Left renal pelvis (tissue), 4 donors: ENCODE data around the gene ZPR1. TPM values are rescaled to one million over a fixed set of nuclear protein-coding genes. Genes with fewer than 3 reads are reported as not detected.
"Not testable (repeated sequence)": the region's sequence is repeated elsewhere in the genome, so short reads cannot be mapped to it uniquely, and the experiment has no call there.

ENCODE experiments used
- DNase-seq, 4 donors: peaks; one replicate each; pipeline ENCODE4 v3.0.0-alpha.2; 2013; ENCODE audit warnings: low read depth in 4 of 4, low spot score in 3 of 4
- polyA plus RNA-seq, 4 donors: library from polyadenylated mRNA; unstranded; fragments of 120-200 nt; gene quantifications; one replicate each; pipeline ENCODE4 v1.2.1, GENCODE V29; 2013; ENCODE audit not compliant: insufficient read length in 4 of 4

Gene ZPR1
- polyA plus RNA-seq, 4 donors = 30.7 to 59.8 (median 56.4) TPM

GRCh38 chr11:116825854-116826750, 38.3 kb upstream of the ZPR1 start:
- DNase-seq = no peak

- no peak for DNase-seq
These were observed 37.6 kb upstream of the ZPR1 start for GRCh38 chr11:116825434-116825833.

GRCh38 chr11:116823031-116823843, 35.4 kb upstream of the ZPR1 start, which contains the start of gene APOA4:
Gene APOA4, minus strand, starts transcription at chr11:116823304. Its CDS starts 113 bp downstream, at chr11:116823191.
- DNase-seq = no peak

GRCh38 chr11:116822575-116822974, 34.8 kb upstream of the ZPR1 start:
- no peak for DNase-seq

GRCh38 chr11:116821050-116821918, 33.5 kb upstream of the ZPR1 start:
- DNase-seq = no peak

- no peak for DNase-seq
These were observed 31.2 kb upstream of the ZPR1 start for GRCh38 chr11:116819049-116819448.

- no peak for DNase-seq
These were observed 26.7 kb upstream of the ZPR1 start for GRCh38 chr11:116814502-116814901.

- DNase-seq = no peak
These were observed 26.1 kb upstream of the ZPR1 start for GRCh38 chr11:116813781-116814471.

- no peak for DNase-seq
These were observed 25.3 kb upstream of the ZPR1 start for GRCh38 chr11:116813170-116813569.

- DNase-seq = no peak
These were observed 24.3 kb upstream of the ZPR1 start for GRCh38 chr11:116812109-116812508.

GRCh38 chr11:116811194-116811593, 23.4 kb upstream of the ZPR1 start:
- DNase-seq = no peak

- DNase-seq = no peak
These were observed 20.7 kb upstream of the ZPR1 start for GRCh38 chr11:116808262-116809175.

GRCh38 chr11:116807601-116808261, 19.9 kb upstream of the ZPR1 start:
- DNase-seq = no peak

GRCh38 chr11:116804001-116804400, 16.2 kb upstream of the ZPR1 start:
- no peak for DNase-seq

- DNase-seq = not testable (repeated sequence)
These were observed 13.8 kb upstream of the ZPR1 start for GRCh38 chr11:116801662-116802061.

GRCh38 chr11:116800610-116801009, 12.8 kb upstream of the ZPR1 start:
- no peak for DNase-seq

GRCh38 chr11:116798368-116798767, 10.5 kb upstream of the ZPR1 start:
- DNase-seq = no peak

- DNase-seq = no peak
These were observed 10.0 kb upstream of the ZPR1 start for GRCh38 chr11:116797816-116798215.
